Neuronal stem cell (in vitro differentiated cells): ENCODE results near the gene HBP1.

Source experiments
- DNase-seq: peaks from one replicate; pipeline ENCODE4 v3.0.0-alpha.2; 2013; ENCODE audit warnings: low spot score
- H2AFZ ChIP-seq: one replicate; pipeline ENCODE4 v1.6.1; 2013; ENCODE audit warnings: mild to moderate bottlenecking, low read length, inconsistent platforms
- H2AK5ac ChIP-seq: 2 replicates; pipeline ENCODE4 v1.6.1; 2013; ENCODE audit warnings: low read depth, mild to moderate bottlenecking, inconsistent platforms, low read length, moderate library complexity, mixed read lengths
- H2BK120ac ChIP-seq: 2 replicates; pipeline ENCODE4 v1.6.1; 2013; ENCODE audit warnings: low read depth, mild to moderate bottlenecking, inconsistent platforms, low read length, moderate library complexity, mixed read lengths
- H2BK12ac ChIP-seq: one replicate; pipeline ENCODE4 v1.6.1; 2013; ENCODE audit warnings: low read length, inconsistent platforms
- H2BK15ac ChIP-seq: 2 replicates; pipeline ENCODE4 v1.6.1; 2013; ENCODE audit warnings: mild to moderate bottlenecking, low read length, inconsistent platforms, mixed read lengths
- H2BK5ac ChIP-seq: one replicate; pipeline ENCODE4 v1.6.1; 2013; ENCODE audit warnings: inconsistent platforms, mild to moderate bottlenecking, low read length, moderate library complexity
- H3K14ac ChIP-seq: one replicate; pipeline ENCODE4 v1.6.1; 2013; ENCODE audit warnings: low read length, inconsistent platforms
- H3K18ac ChIP-seq: 2 replicates; pipeline ENCODE4 v1.6.1; 2013; ENCODE audit warnings: low read length, inconsistent platforms
- H3K23ac ChIP-seq: 2 replicates; pipeline ENCODE4 v1.6.1; 2013; ENCODE audit warnings: low read depth, mild to moderate bottlenecking, mixed read lengths, low read length, inconsistent platforms; ENCODE audit not compliant: poor library complexity
- H3K27ac ChIP-seq: replicated peaks from 3 replicates; pipeline ENCODE4 v1.5.1; 2013; ENCODE audit warnings: low read length, inconsistent platforms
- H3K27me3 ChIP-seq, 3 experiments: 2 replicates each; pipeline ENCODE4 v1.6.1; 2013; ENCODE audit warnings: low read length in 3 of 3, mild to moderate bottlenecking in 2 of 3, inconsistent platforms in 1 of 3, low read depth in 1 of 3, mixed read lengths in 1 of 3, moderate library complexity in 1 of 3; ENCODE audit not compliant: control insufficient read depth in 3 of 3, insufficient read depth in 3 of 3
- H3K36me3 ChIP-seq, 2 donors: replicated peaks in 1 of 2; 2 replicates each; pipeline ENCODE4 v1.6.1; 2013; ENCODE audit warnings: low read length in 2 of 2; ENCODE audit not compliant: control insufficient read depth in 2 of 2, insufficient read depth in 2 of 2
- H3K4ac ChIP-seq: 2 replicates; pipeline ENCODE4 v1.6.1; 2013; ENCODE audit warnings: inconsistent platforms, mild to moderate bottlenecking, low read length, moderate library complexity
- H3K4me1 ChIP-seq, 2 donors: 1 replicate in 1 of 2; 2 replicates in 1 of 2; pipeline ENCODE4 v1.6.1; 2013; ENCODE audit warnings: low read length in 2 of 2, low read depth in 1 of 2; ENCODE audit not compliant: control insufficient read depth in 2 of 2, insufficient read depth in 1 of 2
- H3K4me2 ChIP-seq: one replicate; pipeline ENCODE4 v1.6.1; 2013; ENCODE audit warnings: mild to moderate bottlenecking, low read length, inconsistent platforms; ENCODE audit not compliant: insufficient read depth, poor library complexity, severe bottlenecking
- H3K4me3 ChIP-seq, 2 donors: 2 replicates each; pipeline ENCODE4 v1.5.1; 2013; ENCODE audit warnings: low read length in 2 of 2, mild to moderate bottlenecking in 2 of 2, inconsistent platforms in 1 of 2, moderate library complexity in 1 of 2
- H3K79me1 ChIP-seq: one replicate; pipeline ENCODE4 v1.6.1; 2013; ENCODE audit warnings: low read depth, mild to moderate bottlenecking, inconsistent platforms, low read length, moderate library complexity
- H3K9ac ChIP-seq: one replicate; pipeline ENCODE4 v1.6.1; 2013; ENCODE audit warnings: mild to moderate bottlenecking, low read depth, low read length, inconsistent platforms; ENCODE audit not compliant: poor library complexity
- H3K9me3 ChIP-seq, 2 donors: replicated peaks in 1 of 2; 2 replicates each; pipeline versions ENCODE3 to v1.6.1; 2013; ENCODE audit warnings: low read length in 2 of 2, mild to moderate bottlenecking in 2 of 2, inconsistent platforms in 1 of 2, low read depth in 1 of 2, mixed read lengths in 1 of 2, moderate library complexity in 1 of 2; ENCODE audit not compliant: control insufficient read depth in 2 of 2, insufficient read depth in 1 of 2
- H4K8ac ChIP-seq: one replicate; pipeline ENCODE4 v1.6.1; 2013; ENCODE audit warnings: low read depth, mild to moderate bottlenecking, inconsistent platforms, low read length, moderate library complexity
- H4K91ac ChIP-seq: one replicate; pipeline ENCODE4 v1.6.1; 2013; ENCODE audit warnings: low read length, low read depth, mild to moderate bottlenecking, inconsistent platforms; ENCODE audit not compliant: poor library complexity
- WGBS, 2 donors: extraction: QIAGEN DNeasy Blood & Tissue Kit; methylation state at CpG; one replicate each; pipeline ENCODE4 v1.1.7; 2013; ENCODE audit warnings: missing lambda C conversion rate in 2 of 2, mixed read lengths in 1 of 2; ENCODE audit not compliant: insufficient read length in 2 of 2, insufficient replicate concordance in 1 of 2; ENCODE audit errors: extremely low coverage in 2 of 2; 5-methylcytosine and 5-hydroxymethylcytosine counted together

The HBP1 gene

GRCh38 chr7:107206136-107206535, 37.3 kb downstream of the HBP1 start:
- H2BK15ac ChIP-seq, result no peak overlapping the region
- H3K23ac ChIP-seq, result no peak overlapping the region
- H4K91ac ChIP-seq, result no peak overlapping the region
- no peak overlapping the region for H3K4me2 ChIP-seq
- no peak for DNase-seq
- no peaks in the 10 kb centered on the region for H3K4me1 ChIP-seq
- WGBS, 2 donors, result no CpG with 5 or more reads among the region's 6 CpGs
- no peak overlapping the region for H3K9ac ChIP-seq
- no peak overlapping the region for H3K4ac ChIP-seq
- no peak overlapping the region for H3K18ac ChIP-seq
- H3K14ac ChIP-seq, result no peak overlapping the region
- no peak overlapping the region for H2BK12ac ChIP-seq
- no peak overlapping the region for H2AFZ ChIP-seq
- H3K4me3 ChIP-seq, result no peak overlapping the region
- no peak overlapping the region for H3K27ac ChIP-seq
- H2BK5ac ChIP-seq, result no peak overlapping the region
- H2BK120ac ChIP-seq, result no peak overlapping the region
- no peak overlapping the region for H4K8ac ChIP-seq
- H3K9me3 ChIP-seq, result no peaks in the 10 kb centered on the region
- peaks cover 11 to 78% of the 10 kb centered on the region in 2 donors for H3K36me3 ChIP-seq
- H3K27me3 ChIP-seq, result no peaks in the 10 kb centered on the region
- H2AK5ac ChIP-seq, result no peak overlapping the region
- H3K79me1 ChIP-seq, result no peaks in the 10 kb centered on the region

DNA sequence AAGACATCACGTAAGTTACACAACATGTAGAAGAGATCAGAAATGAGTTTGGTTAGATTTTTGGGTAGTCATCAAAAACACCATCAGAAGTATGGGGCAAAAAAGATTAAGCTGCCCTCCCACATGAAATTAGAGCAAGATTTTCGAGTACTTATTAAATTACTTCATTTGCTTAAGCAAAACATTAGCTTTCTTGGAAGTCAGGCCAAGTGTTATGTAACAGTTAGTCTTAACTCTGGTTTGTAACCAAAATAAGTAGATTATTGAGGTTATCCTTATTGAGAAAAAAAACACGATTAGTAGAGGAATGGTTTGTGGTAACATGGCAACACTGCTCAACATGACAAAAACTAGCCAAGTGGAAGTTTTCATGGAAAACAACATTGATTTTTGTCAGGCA, 37.9 kb downstream of the HBP1 start:
- Histone ChIP-seq H2BK15ac (no peak overlapping the region), H3K14ac (no peak overlapping the region), H3K4me3 (no peak overlapping the region), H2BK120ac (no peak overlapping the region), H4K91ac (no peak overlapping the region), H2AK5ac (no peak overlapping the region), H3K18ac (no peak overlapping the region), H2AFZ (no peak overlapping the region), H3K79me1 (no peaks in the 10 kb centered on the region), H4K8ac (no peak overlapping the region), H3K27ac (no peak overlapping the region), H2BK5ac (no peak overlapping the region), H3K23ac (no peak overlapping the region), H3K4me2 (no peak overlapping the region), H3K36me3 (peaks cover 10 to 72% of the 10 kb centered on the region in 2 donors), H3K4ac (no peak overlapping the region), H3K27me3 (no peaks in the 10 kb centered on the region), H3K4me1 (no peaks in the 10 kb centered on the region), H3K9me3 (no peaks in the 10 kb centered on the region), H2BK12ac (no peak overlapping the region), H3K9ac (no peak overlapping the region)
- no peak for DNase-seq
- WGBS, 2 donors, result no CpG with 5 or more reads among the region's 3 CpGs

DNA sequence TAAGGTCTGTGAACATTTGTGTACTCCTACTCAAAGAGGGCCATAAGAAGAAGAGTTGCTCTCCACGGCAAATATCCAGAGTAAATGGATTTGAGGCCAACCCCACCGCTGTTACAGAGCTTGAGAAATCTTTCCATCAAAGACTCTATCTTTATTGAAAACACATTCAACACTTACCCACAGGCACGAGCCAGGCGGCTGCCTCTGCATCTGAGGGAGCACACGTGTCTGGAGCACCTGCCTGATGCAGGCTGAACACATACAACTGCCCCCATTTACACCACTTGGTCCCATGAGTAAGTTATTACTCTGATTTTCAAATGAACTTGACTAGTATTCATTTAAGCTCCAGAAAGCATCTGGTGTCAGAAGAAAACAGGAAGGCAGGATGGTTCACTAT, 38.7 kb downstream of the HBP1 start:
- no peak overlapping the region for H2BK5ac ChIP-seq
- no peak overlapping the region for H3K9ac ChIP-seq
- no peak overlapping the region for H2BK12ac ChIP-seq
- no peak overlapping the region for H3K18ac ChIP-seq
- peaks cover 8 to 65% of the 10 kb centered on the region in 2 donors for H3K36me3 ChIP-seq
- no peak overlapping the region for H3K27ac ChIP-seq
- H2BK15ac ChIP-seq, result no peak overlapping the region
- H2AK5ac ChIP-seq, result no peak overlapping the region
- no peaks in the 10 kb centered on the region for H3K27me3 ChIP-seq
- no peak overlapping the region for H4K91ac ChIP-seq
- H3K79me1 ChIP-seq, result no peaks in the 10 kb centered on the region
- WGBS, 2 donors, result no CpG with 5 or more reads among the region's 5 CpGs
- no peak for DNase-seq
- no peaks in the 10 kb centered on the region for H3K4me1 ChIP-seq
- H3K23ac ChIP-seq, result no peak overlapping the region
- H3K14ac ChIP-seq, result no peak overlapping the region
- H3K4me2 ChIP-seq, result no peak overlapping the region
- H2AFZ ChIP-seq, result no peak overlapping the region
- no peak overlapping the region for H3K4ac ChIP-seq
- H2BK120ac ChIP-seq, result no peak overlapping the region
- H3K9me3 ChIP-seq, result no peaks in the 10 kb centered on the region
- no peak overlapping the region for H4K8ac ChIP-seq
- no peak overlapping the region for H3K4me3 ChIP-seq

- Histone ChIP-seq H3K4me1 (no peaks in the 10 kb centered on the region), H3K4ac (no peak overlapping the region), H3K79me1 (no peaks in the 10 kb centered on the region), H3K18ac (no peak overlapping the region), H3K36me3 (peaks cover 8 to 59% of the 10 kb centered on the region in 2 donors), H3K27ac (no peak overlapping the region), H2AFZ (no peak overlapping the region), H2BK12ac (no peak overlapping the region), H2BK15ac (no peak overlapping the region), H4K91ac (no peak overlapping the region), H3K14ac (no peak overlapping the region), H3K9me3 (no peaks in the 10 kb centered on the region), H2AK5ac (no peak overlapping the region), H2BK120ac (no peak overlapping the region), H3K4me3 (no peak overlapping the region), H2BK5ac (no peak overlapping the region), H3K4me2 (no peak overlapping the region), H3K23ac (no peak overlapping the region), H3K27me3 (no peaks in the 10 kb centered on the region), H4K8ac (no peak overlapping the region), H3K9ac (no peak overlapping the region)
- no peak for DNase-seq
- WGBS, 2 donors, result no CpG with 5 or more reads among the region's 3 CpGs
Measured at GRCh38 chr7:107208024-107208521, 39.3 kb downstream of the HBP1 start.
